Skeletal muscle tissue (tissue), 4 donors: ENCODE results near the gene CMTR2. TPM values are rescaled to one million over a fixed set of nuclear protein-coding genes. Genes with fewer than 3 reads are reported as not detected.
"Not testable (repeated sequence)": the region's sequence is repeated elsewhere in the genome, so short reads cannot be mapped to it uniquely, and the experiment has no call there.

ENCODE experiments used
- H3K27ac ChIP-seq: one replicate; pipeline ENCODE4 v1.7.0; 2013; ENCODE audit warnings: mild to moderate bottlenecking, low read depth, low read length, inconsistent platforms
- H3K27me3 ChIP-seq, 3 donors: one replicate each; pipeline ENCODE4 v1.7.0; 2013; ENCODE audit warnings: low read length in 3 of 3; ENCODE audit not compliant: control insufficient read depth in 3 of 3, insufficient read depth in 3 of 3
- H3K36me3 ChIP-seq, 3 donors: one replicate each; pipeline ENCODE4 v1.7.0; 2013; ENCODE audit warnings: low read length in 3 of 3; ENCODE audit not compliant: control insufficient read depth in 3 of 3, insufficient read depth in 3 of 3
- H3K4me1 ChIP-seq, 3 donors: one replicate each; pipeline ENCODE4 v1.7.0; 2013; ENCODE audit warnings: low read length in 3 of 3, mild to moderate bottlenecking in 3 of 3; ENCODE audit not compliant: control insufficient read depth in 3 of 3, insufficient read depth in 3 of 3
- H3K4me3 ChIP-seq, 3 donors: one replicate each; pipeline ENCODE4 v1.7.0; 2013; ENCODE audit warnings: low read length in 3 of 3
- H3K9ac ChIP-seq, 3 donors: one replicate each; pipeline ENCODE4 v1.7.0; 2013; ENCODE audit warnings: low read length in 3 of 3, mild to moderate bottlenecking in 3 of 3, moderate library complexity in 2 of 3, low read depth in 1 of 3
- H3K9me3 ChIP-seq, 3 donors: one replicate each; pipeline ENCODE4 v1.7.0; 2013; ENCODE audit warnings: low read length in 3 of 3; ENCODE audit not compliant: control insufficient read depth in 3 of 3
- total RNA-seq: library from RNA; depleted of rRNA; stranded (reverse); fragments of >200 nt; gene quantifications from one replicate; pipeline ENCODE4 v1.2.3, GENCODE V29; 2014
- donor health status: Osteomylitis.

CMTR2 gene
- total RNA-seq, 1 donor from 2014 or later = 26.1 TPM

DNA sequence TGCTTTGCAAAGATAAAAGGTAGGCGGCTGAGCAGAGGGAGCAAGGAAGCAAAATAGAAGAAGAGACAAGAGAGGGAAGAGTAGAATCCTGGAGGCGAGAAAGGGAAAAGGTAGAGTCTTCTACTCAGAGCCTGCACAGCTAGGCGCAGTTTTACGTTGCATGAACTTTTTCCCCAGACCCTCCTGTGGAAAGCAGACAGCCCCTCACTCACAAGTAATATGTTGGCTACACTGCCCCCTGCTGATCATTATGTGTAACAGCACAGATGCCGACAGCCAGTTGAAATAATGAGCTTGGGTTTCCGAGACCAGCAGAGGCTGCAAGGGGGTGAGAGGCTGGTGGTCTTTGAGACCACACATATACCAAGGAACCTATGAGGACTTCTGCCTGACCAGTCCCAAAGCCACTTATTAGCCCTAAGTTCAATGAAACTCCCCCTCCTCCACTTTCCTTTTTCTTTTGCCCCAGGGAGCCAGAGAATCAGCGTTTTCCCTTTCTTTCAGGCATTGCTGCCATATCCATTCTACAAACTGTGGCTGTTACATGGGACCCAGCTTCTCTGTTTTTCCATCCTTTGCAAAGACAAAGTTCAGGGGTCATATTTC is 22.5 kb upstream of the CMTR2 start:
- no peaks in the 10 kb centered on the region for H3K9me3 ChIP-seq
- peaks cover 0 to 3% (median 2%) of the 10 kb centered on the region in 3 donors for H3K27me3 ChIP-seq
- H3K4me1 ChIP-seq = no peaks in the 10 kb centered on the region
- no peak overlapping the region for H3K27ac ChIP-seq
- no peak overlapping the region for H3K4me3 ChIP-seq
- H3K9ac ChIP-seq = no peak overlapping the region
- H3K36me3 ChIP-seq = no peaks in the 10 kb centered on the region

- Histone ChIP-seq H3K36me3 (no peaks in the 10 kb centered on the region), H3K4me1 (no peaks in the 10 kb centered on the region), H3K9ac (no peak overlapping the region), H3K27ac (no peak overlapping the region), H3K27me3 (peaks cover 0 to 4% (median 3%) of the 10 kb centered on the region in 3 donors), H3K9me3 (peaks cover 0 to 5% (median 3%) of the 10 kb centered on the region in 3 donors), H3K4me3 (no peak overlapping the region)
These were observed 14.7 kb upstream of the CMTR2 start for GRCh38 chr16:71303938-71304337.

DNA sequence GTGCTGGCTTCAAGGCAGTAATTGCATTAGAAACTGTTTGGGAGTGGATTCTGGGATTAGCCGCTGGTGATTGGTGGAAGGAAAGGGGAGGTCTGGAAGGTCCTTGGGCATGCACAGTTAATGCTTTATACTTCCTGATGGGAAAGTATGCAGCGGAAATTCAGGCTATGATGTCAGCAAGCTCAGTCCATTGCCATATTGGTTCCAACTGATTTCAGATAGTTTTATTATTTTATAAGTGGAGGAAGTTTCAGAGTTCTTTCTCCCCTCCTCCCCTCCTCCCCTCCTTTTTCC is 8.1 kb upstream of the CMTR2 start:
- H3K4me3 ChIP-seq = no peak overlapping the region
- no peaks in the 10 kb centered on the region for H3K4me1 ChIP-seq
- H3K27me3 ChIP-seq = peaks cover 0 to 4% (median 3%) of the 10 kb centered on the region in 3 donors
- H3K9me3 ChIP-seq = no peaks in the 10 kb centered on the region
- H3K27ac ChIP-seq = no peak overlapping the region
- H3K36me3 ChIP-seq = no peaks in the 10 kb centered on the region
- H3K9ac ChIP-seq = no peak overlapping the region

- H3K4me1 ChIP-seq = no peaks in the 10 kb centered on the region
- peaks cover 0 to 4% (median 3%) of the 10 kb centered on the region in 3 donors for H3K27me3 ChIP-seq
- no peak overlapping the region for H3K27ac ChIP-seq
- no peaks in the 10 kb centered on the region for H3K9me3 ChIP-seq
- H3K36me3 ChIP-seq = no peaks in the 10 kb centered on the region
- H3K4me3 ChIP-seq = no peak overlapping the region
- no peak overlapping the region for H3K9ac ChIP-seq
These were observed 7.6 kb upstream of the CMTR2 start for GRCh38 chr16:71296584-71297340.

DNA sequence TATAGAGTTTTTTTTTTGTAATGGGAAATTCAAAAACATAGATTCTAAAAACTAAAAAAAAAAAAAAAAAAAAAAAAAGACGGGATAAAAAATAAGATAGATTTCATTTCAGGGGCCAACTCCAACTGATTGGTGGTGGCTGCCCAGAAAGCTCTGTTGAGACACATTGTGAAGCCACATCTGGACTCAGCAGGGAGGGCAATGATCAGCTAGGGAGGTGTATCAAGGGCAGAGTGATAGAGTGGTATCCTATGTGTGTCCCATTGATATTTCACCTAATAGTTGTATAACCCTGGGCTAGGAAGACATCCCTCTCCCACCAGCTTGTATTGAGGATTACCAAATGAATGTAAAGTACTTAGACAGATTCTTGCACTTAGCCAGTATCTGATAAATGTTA is 6.7 kb upstream of the CMTR2 start:
- H3K4me3 ChIP-seq = no peak overlapping the region
- no peaks in the 10 kb centered on the region for H3K9me3 ChIP-seq
- no peaks in the 10 kb centered on the region for H3K27me3 ChIP-seq
- H3K36me3 ChIP-seq = no peaks in the 10 kb centered on the region
- H3K9ac ChIP-seq = no peak overlapping the region
- no peaks in the 10 kb centered on the region for H3K4me1 ChIP-seq
- no peak overlapping the region for H3K27ac ChIP-seq

DNA sequence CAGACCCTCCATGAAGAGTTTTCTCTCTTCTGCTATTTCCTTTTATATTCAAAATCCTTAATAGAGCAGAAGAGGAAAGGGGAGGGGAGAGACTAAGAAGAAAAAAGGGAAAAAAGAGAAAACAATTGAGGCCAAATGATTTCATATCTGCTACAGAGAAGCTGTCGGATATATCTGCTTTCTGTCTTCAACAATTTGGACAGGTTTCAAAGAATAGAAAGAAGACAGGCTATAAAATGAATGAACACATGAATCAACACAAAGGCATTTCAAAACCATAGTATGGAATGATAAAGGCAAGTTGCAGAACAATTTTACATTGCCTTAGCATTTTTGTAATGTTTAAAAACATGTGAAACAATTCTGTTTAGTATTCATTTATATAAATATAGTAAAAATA is 4.7 kb upstream of the CMTR2 start:
- no peak overlapping the region for H3K27ac ChIP-seq
- H3K4me1 ChIP-seq = peaks cover 0 to 4% (median 0%) of the 10 kb centered on the region in 3 donors
- H3K9me3 ChIP-seq = no peaks in the 10 kb centered on the region
- no peak overlapping the region for H3K9ac ChIP-seq
- H3K4me3 ChIP-seq = no peak overlapping the region
- H3K27me3 ChIP-seq = no peaks in the 10 kb centered on the region
- no peaks in the 10 kb centered on the region for H3K36me3 ChIP-seq

GRCh38 chr16:71292095-71292494 is 2.9 kb upstream of the CMTR2 start:
- H3K27me3 ChIP-seq, H3K9ac ChIP-seq, H3K4me3 ChIP-seq, H3K27ac ChIP-seq, H3K9me3 ChIP-seq, H3K36me3 ChIP-seq: not testable (repeated sequence)
- peaks cover 6 to 20% (median 10%) of the 10 kb centered on the region in 3 donors for H3K4me1 ChIP-seq

DNA sequence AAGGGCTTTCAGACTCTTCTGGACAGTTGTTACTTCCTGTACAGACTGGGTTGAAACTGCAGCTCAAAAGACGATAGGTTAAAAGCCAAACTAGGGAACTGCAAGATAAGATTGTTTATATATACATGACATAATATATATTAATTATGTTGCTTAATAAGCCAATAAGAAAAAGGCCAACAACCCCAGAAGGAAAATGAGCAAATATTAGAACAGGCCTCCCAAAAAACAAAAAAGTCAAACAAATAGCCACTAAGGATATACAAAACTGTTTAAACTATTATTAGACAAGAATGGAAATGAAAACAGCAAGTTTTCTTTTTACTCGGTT is 495 bp upstream of the CMTR2 start:
- Histone ChIP-seq H3K36me3 (peaks cover 3 to 19% (median 15%) of the 10 kb centered on the region in 3 donors), H3K9ac (peak overlapping the region; percentile 34 to 66 (median 34)), H3K9me3 (no peaks in the 10 kb centered on the region), H3K27me3 (no peaks in the 10 kb centered on the region), H3K4me1 (peaks cover 6 to 20% (median 10%) of the 10 kb centered on the region in 3 donors), H3K27ac (peak overlapping the region; percentile 89), H3K4me3 (peak overlapping the region; percentile 65 to 89 (median 88))

DNA sequence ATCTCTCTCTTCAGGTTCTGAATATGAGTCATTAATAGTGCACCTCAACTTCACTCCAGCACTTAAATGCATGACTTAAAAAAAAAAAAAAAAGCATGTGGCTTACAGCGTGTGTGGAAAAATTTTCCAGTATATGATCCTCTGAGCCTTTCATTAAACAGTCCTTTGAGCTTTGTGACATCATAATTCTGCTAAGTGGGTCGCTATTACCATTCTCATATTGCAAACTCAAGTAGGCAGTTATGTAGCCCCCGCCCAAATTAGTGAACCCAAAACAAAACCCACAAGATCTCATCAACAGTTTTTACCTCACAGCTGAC is 672 bp downstream of the CMTR2 start:
- Histone ChIP-seq H3K36me3 (peaks cover 4 to 20% (median 19%) of the 10 kb centered on the region in 3 donors), H3K27ac (peak overlapping the region; percentile 89), H3K4me1 (peaks cover 6 to 20% (median 10%) of the 10 kb centered on the region in 3 donors), H3K4me3 (peak overlapping the region; percentile 83 to 89 (median 88)), H3K9me3 (no peaks in the 10 kb centered on the region), H3K9ac (peak overlapping the region; percentile 85 to 94 (median 90)), H3K27me3 (no peaks in the 10 kb centered on the region)

- H3K9me3 ChIP-seq = no peaks in the 10 kb centered on the region
- no peak overlapping the region for H3K27ac ChIP-seq
- peak overlapping the region in 2 of 3 donors; percentile 83 to 89 for H3K4me3 ChIP-seq
- peaks cover 6 to 20% (median 10%) of the 10 kb centered on the region in 3 donors for H3K4me1 ChIP-seq
- H3K27me3 ChIP-seq = no peaks in the 10 kb centered on the region
- H3K36me3 ChIP-seq = peaks cover 4 to 24% (median 19%) of the 10 kb centered on the region in 3 donors
- peak overlapping the region in 1 of 3 donors; percentile 62 for H3K9ac ChIP-seq
These were observed 1.3 kb downstream of the CMTR2 start for GRCh38 chr16:71287911-71288310.
